Mucosa of rectum (tissue), 2 donors: ENCODE results near the gene SRPK3.

Experiments used
- H3K27ac ChIP-seq, 2 donors: one replicate each; pipeline ENCODE4 v1.7.0; 2013; ENCODE audit warnings: inconsistent platforms in 2 of 2, low read depth in 2 of 2, low read length in 2 of 2
- H3K27me3 ChIP-seq, 2 donors: one replicate each; pipeline ENCODE4 v1.7.0; 2013; ENCODE audit warnings: low read length in 2 of 2; ENCODE audit not compliant: control insufficient read depth in 2 of 2, insufficient read depth in 2 of 2
- H3K36me3 ChIP-seq, 2 donors: one replicate each; pipeline ENCODE4 v1.7.0; 2013; ENCODE audit warnings: low read length in 2 of 2; ENCODE audit not compliant: control insufficient read depth in 2 of 2, insufficient read depth in 2 of 2
- H3K4me1 ChIP-seq, 2 donors: one replicate each; pipeline ENCODE4 v1.7.0; 2013; ENCODE audit warnings: low read length in 2 of 2, mild to moderate bottlenecking in 1 of 2; ENCODE audit not compliant: control insufficient read depth in 2 of 2, insufficient read depth in 2 of 2
- H3K4me3 ChIP-seq, 2 donors: one replicate each; pipeline ENCODE4 v1.7.0; 2013; ENCODE audit warnings: low read length in 2 of 2
- H3K9ac ChIP-seq, 2 donors: one replicate each; pipeline ENCODE4 v1.7.0; 2013; ENCODE audit warnings: low read length in 2 of 2, low read depth in 1 of 2, mild to moderate bottlenecking in 1 of 2
- H3K9me3 ChIP-seq, 2 donors: one replicate each; pipeline ENCODE4 v1.7.0; 2013; ENCODE audit warnings: low read length in 2 of 2; ENCODE audit not compliant: control insufficient read depth in 2 of 2
- donor health status: healthy.
- donor health status: Normal muscosa, but diverticular disease.

Gene SRPK3

GRCh38 chrX:153800177-153800722, 19.4 kb downstream of the SRPK3 start:
- Histone ChIP-seq H3K4me1 (peaks cover 7% of the 10 kb centered on the region in 2 donors), H3K27ac (no peak overlapping the region), H3K36me3 (peaks cover 0 to 11% of the 10 kb centered on the region in 2 donors), H3K4me3 (no peak overlapping the region), H3K27me3 (peaks cover 0 to 2% of the 10 kb centered on the region in 2 donors), H3K9me3 (no peaks in the 10 kb centered on the region), H3K9ac (no peak overlapping the region)

- H3K9me3 ChIP-seq = no peaks in the 10 kb centered on the region
- H3K36me3 ChIP-seq = peaks cover 0 to 11% of the 10 kb centered on the region in 2 donors
- H3K4me3 ChIP-seq = no peak overlapping the region
- H3K27me3 ChIP-seq = peaks cover 0 to 2% of the 10 kb centered on the region in 2 donors
- H3K4me1 ChIP-seq = peaks cover 3% of the 10 kb centered on the region in 2 donors
- H3K9ac ChIP-seq = no peak overlapping the region
- no peak overlapping the region for H3K27ac ChIP-seq
Measured at GRCh38 chrX:153800746-153801145, 19.9 kb downstream of the SRPK3 start.

GRCh38 chrX:153801669-153802068, 20.8 kb downstream of the SRPK3 start:
- no peak overlapping the region for H3K27ac ChIP-seq
- H3K9me3 ChIP-seq = no peaks in the 10 kb centered on the region
- H3K4me3 ChIP-seq = no peak overlapping the region
- H3K4me1 ChIP-seq = no peaks in the 10 kb centered on the region
- no peak overlapping the region for H3K9ac ChIP-seq
- peaks cover 0 to 11% of the 10 kb centered on the region in 2 donors for H3K36me3 ChIP-seq
- peaks cover 0 to 2% of the 10 kb centered on the region in 2 donors for H3K27me3 ChIP-seq

- Histone ChIP-seq H3K27me3 (peaks cover 0 to 2% of the 10 kb centered on the region in 2 donors), H3K9ac (no peak overlapping the region), H3K4me1 (no peaks in the 10 kb centered on the region), H3K9me3 (no peaks in the 10 kb centered on the region), H3K27ac (no peak overlapping the region), H3K36me3 (peaks cover 0 to 8% of the 10 kb centered on the region in 2 donors), H3K4me3 (no peak overlapping the region)
Measured at GRCh38 chrX:153802513-153803045, 21.7 kb downstream of the SRPK3 start.

- H3K36me3 ChIP-seq = peaks cover 0 to 4% of the 10 kb centered on the region in 2 donors
- no peak overlapping the region for H3K9ac ChIP-seq
- no peaks in the 10 kb centered on the region for H3K9me3 ChIP-seq
- H3K27me3 ChIP-seq = peaks cover 0 to 2% of the 10 kb centered on the region in 2 donors
- H3K4me3 ChIP-seq = no peak overlapping the region
- no peak overlapping the region for H3K27ac ChIP-seq
- H3K4me1 ChIP-seq = no peaks in the 10 kb centered on the region
Measured at GRCh38 chrX:153803211-153804099, 22.6 kb downstream of the SRPK3 start.

- Histone ChIP-seq H3K4me1 (no peaks in the 10 kb centered on the region), H3K4me3 (no peak overlapping the region), H3K36me3 (peaks cover 0 to 3% of the 10 kb centered on the region in 2 donors), H3K9ac (no peak overlapping the region), H3K27ac (no peak overlapping the region), H3K9me3 (no peaks in the 10 kb centered on the region), H3K27me3 (peaks cover 0 to 2% of the 10 kb centered on the region in 2 donors)
Measured at GRCh38 chrX:153804100-153804595, 23.3 kb downstream of the SRPK3 start.

GRCh38 chrX:153804621-153805020, 23.8 kb downstream of the SRPK3 start:
- Histone ChIP-seq H3K4me3 (no peak overlapping the region), H3K36me3 (no peaks in the 10 kb centered on the region), H3K9me3 (no peaks in the 10 kb centered on the region), H3K27ac (no peak overlapping the region), H3K27me3 (peaks cover 0 to 2% of the 10 kb centered on the region in 2 donors), H3K4me1 (no peaks in the 10 kb centered on the region), H3K9ac (no peak overlapping the region)

- Histone ChIP-seq H3K9me3 (no peaks in the 10 kb centered on the region), H3K27me3 (peaks cover 0 to 6% of the 10 kb centered on the region in 2 donors), H3K36me3 (no peaks in the 10 kb centered on the region), H3K4me3 (no peak overlapping the region), H3K4me1 (no peaks in the 10 kb centered on the region), H3K27ac (no peak overlapping the region), H3K9ac (no peak overlapping the region)
Measured at GRCh38 chrX:153805436-153805835, 24.6 kb downstream of the SRPK3 start.

GRCh38 chrX:153806999-153807575, 26.2 kb downstream of the SRPK3 start:
- Histone ChIP-seq H3K27ac (no peak overlapping the region), H3K36me3 (no peaks in the 10 kb centered on the region), H3K4me1 (no peaks in the 10 kb centered on the region), H3K4me3 (no peak overlapping the region), H3K9ac (no peak overlapping the region), H3K27me3 (peaks cover under 1 to 4% of the 10 kb centered on the region in 2 donors), H3K9me3 (no peaks in the 10 kb centered on the region)

GRCh38 chrX:153807976-153808375, 27.1 kb downstream of the SRPK3 start:
- H3K4me1 ChIP-seq = no peaks in the 10 kb centered on the region
- no peak overlapping the region for H3K9ac ChIP-seq
- H3K9me3 ChIP-seq = no peaks in the 10 kb centered on the region
- no peak overlapping the region for H3K4me3 ChIP-seq
- no peaks in the 10 kb centered on the region for H3K36me3 ChIP-seq
- peaks cover 7 to 8% of the 10 kb centered on the region in 2 donors for H3K27me3 ChIP-seq
- no peak overlapping the region for H3K27ac ChIP-seq
